ENCODE measurements around the gene TNKS1BP1. TPM values are rescaled to one million over a fixed set of nuclear protein-coding genes. Genes with fewer than 3 reads are reported as not detected.

Gene TNKS1BP1
- total and polyA plus RNA-seq, 9 of the 15 experiments (the other 6 are each of a cell fraction or from before 2014, with no cell fraction given), result 1.1 to 47.2 (median 10.9) TPM

DNA sequence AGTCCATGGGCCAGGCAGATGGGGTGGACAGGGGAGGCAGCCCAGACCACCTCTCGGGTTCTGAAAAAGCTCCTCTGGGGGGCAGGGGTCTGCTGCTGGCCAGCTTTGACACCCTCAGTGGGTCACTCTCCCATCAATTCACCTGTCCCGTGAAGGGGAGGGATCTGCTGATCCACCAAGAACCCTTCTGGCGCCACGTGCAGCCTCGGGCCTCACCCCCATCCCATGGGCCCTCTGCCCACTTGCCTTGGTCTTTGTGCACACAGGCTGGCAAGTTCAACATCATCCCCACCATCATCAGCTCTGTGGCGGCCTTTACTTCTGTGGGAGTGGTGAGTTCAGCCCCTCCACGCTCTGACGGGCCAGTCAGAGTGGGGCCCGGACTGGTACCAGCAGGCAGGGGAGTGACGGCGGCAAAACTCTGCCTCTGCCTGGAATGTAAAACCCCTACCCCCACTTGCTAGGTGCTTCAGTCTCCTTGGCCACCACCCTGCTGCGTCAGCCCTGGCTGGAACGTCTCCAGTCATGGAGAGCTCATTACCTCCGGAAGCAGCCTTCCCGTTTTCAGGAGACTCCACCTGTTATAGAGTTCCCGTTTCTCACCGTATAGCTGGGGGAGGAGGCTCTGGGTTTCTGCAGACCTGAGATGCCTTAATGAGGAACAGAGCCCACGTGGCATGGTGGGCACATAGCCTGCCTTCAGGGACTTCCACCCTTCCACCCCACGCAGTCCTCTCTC, 43.5 kb upstream of the TNKS1BP1 start (continued):
- TF ChIP-seq, protein P1, sequence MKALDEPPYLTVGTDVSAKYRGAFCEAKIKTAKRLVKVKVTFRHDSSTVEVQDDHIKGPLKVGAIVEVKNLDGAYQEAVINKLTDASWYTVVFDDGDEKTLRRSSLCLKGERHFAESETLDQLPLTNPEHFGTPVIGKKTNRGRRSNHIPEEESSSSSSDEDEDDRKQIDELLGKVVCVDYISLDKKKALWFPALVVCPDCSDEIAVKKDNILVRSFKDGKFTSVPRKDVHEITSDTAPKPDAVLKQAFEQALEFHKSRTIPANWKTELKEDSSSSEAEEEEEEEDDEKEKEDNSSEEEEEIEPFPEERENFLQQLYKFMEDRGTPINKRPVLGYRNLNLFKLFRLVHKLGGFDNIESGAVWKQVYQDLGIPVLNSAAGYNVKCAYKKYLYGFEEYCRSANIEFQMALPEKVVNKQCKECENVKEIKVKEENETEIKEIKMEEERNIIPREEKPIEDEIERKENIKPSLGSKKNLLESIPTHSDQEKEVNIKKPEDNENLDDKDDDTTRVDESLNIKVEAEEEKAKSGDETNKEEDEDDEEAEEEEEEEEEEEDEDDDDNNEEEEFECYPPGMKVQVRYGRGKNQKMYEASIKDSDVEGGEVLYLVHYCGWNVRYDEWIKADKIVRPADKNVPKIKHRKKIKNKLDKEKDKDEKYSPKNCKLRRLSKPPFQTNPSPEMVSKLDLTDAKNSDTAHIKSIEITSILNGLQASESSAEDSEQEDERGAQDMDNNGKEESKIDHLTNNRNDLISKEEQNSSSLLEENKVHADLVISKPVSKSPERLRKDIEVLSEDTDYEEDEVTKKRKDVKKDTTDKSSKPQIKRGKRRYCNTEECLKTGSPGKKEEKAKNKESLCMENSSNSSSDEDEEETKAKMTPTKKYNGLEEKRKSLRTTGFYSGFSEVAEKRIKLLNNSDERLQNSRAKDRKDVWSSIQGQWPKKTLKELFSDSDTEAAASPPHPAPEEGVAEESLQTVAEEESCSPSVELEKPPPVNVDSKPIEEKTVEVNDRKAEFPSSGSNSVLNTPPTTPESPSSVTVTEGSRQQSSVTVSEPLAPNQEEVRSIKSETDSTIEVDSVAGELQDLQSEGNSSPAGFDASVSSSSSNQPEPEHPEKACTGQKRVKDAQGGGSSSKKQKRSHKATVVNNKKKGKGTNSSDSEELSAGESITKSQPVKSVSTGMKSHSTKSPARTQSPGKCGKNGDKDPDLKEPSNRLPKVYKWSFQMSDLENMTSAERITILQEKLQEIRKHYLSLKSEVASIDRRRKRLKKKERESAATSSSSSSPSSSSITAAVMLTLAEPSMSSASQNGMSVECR (CRISPR knock-in tag; IDR thresholded peaks at IDR 0.05), result no peak
- TF ChIP-seq KDM4B (IDR thresholded peaks at IDR 0.05; ENCODE audit: borderline replicate concordance in 2 of 2, low read depth in 1 of 2) (no peak), ZBED1 (IDR thresholded peaks at IDR 0.05) (no peak), RBBP5 (IDR thresholded peaks at IDR 0.05; ENCODE audit: borderline replicate concordance, insufficient read depth, low read length, poor library complexity, severe bottlenecking) (no peak), NEUROD1 (IDR thresholded peaks at IDR 0.05; ENCODE audit: borderline replicate concordance, low read depth, low read length, partially characterized antibody) (no peak), ZNF347 (CRISPR knock-in tag; IDR thresholded peaks at IDR 0.05; ENCODE audit: low read depth) (no peak), PTTG1 (tag; IDR thresholded peaks at IDR 0.05; ENCODE audit: low read depth) (no peak), NFE2 (IDR thresholded peaks at IDR 0.05; ENCODE audit: low read depth) (peak; percentile 46; the same call in 1 of the 2 replicates), RBM39 (optimal IDR thresholded peaks at IDR 0.05; ENCODE audit: low read depth, low read length) (no peak), C11orf30 (IDR thresholded peaks at IDR 0.05; ENCODE audit: low read depth) (peak; percentile 27; the same call in 1 of the 2 replicates)
- TF ChIP-seq, protein P2, sequence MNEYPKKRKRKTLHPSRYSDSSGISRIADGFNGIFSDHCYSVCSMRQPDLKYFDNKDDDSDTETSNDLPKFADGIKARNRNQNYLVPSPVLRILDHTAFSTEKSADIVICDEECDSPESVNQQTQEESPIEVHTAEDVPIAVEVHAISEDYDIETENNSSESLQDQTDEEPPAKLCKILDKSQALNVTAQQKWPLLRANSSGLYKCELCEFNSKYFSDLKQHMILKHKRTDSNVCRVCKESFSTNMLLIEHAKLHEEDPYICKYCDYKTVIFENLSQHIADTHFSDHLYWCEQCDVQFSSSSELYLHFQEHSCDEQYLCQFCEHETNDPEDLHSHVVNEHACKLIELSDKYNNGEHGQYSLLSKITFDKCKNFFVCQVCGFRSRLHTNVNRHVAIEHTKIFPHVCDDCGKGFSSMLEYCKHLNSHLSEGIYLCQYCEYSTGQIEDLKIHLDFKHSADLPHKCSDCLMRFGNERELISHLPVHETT (CRISPR knock-in tag; conservative IDR thresholded peaks at IDR 0.05 in 1 of 2, IDR thresholded peaks at IDR 0.05 in 1 of 2), result no peak
- TF ChIP-seq, protein P3, sequence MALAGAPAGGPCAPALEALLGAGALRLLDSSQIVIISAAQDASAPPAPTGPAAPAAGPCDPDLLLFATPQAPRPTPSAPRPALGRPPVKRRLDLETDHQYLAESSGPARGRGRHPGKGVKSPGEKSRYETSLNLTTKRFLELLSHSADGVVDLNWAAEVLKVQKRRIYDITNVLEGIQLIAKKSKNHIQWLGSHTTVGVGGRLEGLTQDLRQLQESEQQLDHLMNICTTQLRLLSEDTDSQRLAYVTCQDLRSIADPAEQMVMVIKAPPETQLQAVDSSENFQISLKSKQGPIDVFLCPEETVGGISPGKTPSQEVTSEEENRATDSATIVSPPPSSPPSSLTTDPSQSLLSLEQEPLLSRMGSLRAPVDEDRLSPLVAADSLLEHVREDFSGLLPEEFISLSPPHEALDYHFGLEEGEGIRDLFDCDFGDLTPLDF (CRISPR knock-in tag; IDR thresholded peaks at IDR 0.05), result no peak
- TF ChIP-seq, protein P4, sequence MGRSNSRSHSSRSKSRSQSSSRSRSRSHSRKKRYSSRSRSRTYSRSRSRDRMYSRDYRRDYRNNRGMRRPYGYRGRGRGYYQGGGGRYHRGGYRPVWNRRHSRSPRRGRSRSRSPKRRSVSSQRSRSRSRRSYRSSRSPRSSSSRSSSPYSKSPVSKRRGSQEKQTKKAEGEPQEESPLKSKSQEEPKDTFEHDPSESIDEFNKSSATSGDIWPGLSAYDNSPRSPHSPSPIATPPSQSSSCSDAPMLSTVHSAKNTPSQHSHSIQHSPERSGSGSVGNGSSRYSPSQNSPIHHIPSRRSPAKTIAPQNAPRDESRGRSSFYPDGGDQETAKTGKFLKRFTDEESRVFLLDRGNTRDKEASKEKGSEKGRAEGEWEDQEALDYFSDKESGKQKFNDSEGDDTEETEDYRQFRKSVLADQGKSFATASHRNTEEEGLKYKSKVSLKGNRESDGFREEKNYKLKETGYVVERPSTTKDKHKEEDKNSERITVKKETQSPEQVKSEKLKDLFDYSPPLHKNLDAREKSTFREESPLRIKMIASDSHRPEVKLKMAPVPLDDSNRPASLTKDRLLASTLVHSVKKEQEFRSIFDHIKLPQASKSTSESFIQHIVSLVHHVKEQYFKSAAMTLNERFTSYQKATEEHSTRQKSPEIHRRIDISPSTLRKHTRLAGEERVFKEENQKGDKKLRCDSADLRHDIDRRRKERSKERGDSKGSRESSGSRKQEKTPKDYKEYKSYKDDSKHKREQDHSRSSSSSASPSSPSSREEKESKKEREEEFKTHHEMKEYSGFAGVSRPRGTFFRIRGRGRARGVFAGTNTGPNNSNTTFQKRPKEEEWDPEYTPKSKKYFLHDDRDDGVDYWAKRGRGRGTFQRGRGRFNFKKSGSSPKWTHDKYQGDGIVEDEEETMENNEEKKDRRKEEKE (IDR thresholded peaks at IDR 0.05; ENCODE audit: borderline replicate concordance in 1 of 2, control insufficient read depth in 1 of 2, low read depth in 2 of 2, low read length in 1 of 2), result no peak

Data from K562 (cell line).